Left lobe of liver (tissue), 2 donors: ENCODE data around the gene LAMC3. TPM values are rescaled to one million over a fixed set of nuclear protein-coding genes. Genes with fewer than 3 reads are reported as not detected.

Experiments
- ATAC-seq: fragments of 200-7000 bp; cut with Tn5 transposase; one replicate; pipeline ENCODE4 v1.9.1; 2020; ENCODE audit warnings: mild to moderate bottlenecking, moderate library complexity
- DNase-seq: peaks from one replicate; pipeline ENCODE4 v3.0.0-alpha.2; 2020; ENCODE audit warnings: low spot score
- total RNA-seq: library from RNA; stranded (reverse); gene quantifications from one replicate; pipeline ENCODE4 v1.2.1, GENCODE V29; 2021
- donor health status: DM: no; HTN: no; CAD: no; lungs with moderate emphysema.
- donor health status: DM: no; HTN: yes; CAD: no.

Gene LAMC3
- total RNA-seq, 1 donor from 2014 or later = 7.1 TPM

DNA sequence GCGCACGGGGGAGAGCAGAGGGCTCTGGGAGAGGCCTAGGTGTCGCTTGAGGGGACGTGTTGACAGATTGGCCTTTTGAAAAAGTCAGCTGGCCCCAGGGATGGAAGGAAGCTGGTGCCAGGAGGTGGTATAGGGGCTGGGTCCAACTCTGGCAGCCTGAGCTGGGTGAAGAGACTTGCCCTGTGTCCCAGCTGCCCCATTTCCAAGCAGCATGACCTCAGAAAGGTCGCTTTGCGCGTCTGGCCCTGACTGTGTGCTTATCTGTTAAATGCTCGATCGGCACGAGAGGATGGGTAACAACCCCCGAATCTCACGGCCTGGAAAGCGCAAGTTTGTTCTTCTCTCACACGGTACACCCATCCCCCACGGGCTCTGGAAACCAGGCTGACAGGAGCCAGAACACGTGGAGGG, 31.2 kb upstream of the LAMC3 start:
- no peak for ATAC-seq
- no peak for DNase-seq

DNA sequence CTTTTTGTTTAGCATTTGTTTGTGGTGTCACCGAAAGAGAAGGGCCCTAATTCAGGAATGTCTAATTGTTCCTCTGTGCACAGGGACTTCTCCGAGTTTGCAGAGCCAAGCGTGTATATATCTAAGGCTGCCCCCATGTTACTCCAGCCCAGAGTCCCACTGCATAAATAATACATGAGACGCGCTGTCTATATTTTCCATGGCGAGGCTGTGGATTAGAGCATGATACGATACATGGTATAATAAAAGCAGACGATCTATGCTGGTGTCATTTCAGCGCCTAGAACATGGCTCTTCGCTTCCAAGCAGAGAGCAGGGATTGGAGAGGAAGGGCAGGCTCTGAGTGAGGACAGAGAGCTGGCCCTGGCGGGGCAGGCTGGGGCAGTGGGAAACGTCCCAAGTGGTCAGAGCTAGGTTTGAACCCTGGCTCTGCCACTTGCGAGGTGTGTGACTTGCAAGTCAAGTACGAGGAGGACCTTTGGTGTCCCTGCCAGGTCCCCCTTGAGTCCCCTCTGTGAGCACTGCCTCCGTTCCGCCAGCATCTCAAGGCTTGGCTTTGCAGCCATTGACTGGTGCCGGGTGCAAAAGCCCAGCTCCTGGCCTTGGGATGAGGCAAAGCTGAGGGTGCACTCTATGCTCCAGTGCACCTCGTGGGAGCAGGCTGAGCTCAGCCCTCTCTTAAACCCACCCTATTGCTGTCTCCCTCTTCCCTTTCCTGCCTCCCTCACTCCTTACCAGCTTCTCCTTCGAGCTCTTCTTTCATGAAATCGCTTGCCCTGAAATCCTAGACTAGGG, 29.2 kb upstream of the LAMC3 start:
- DNase-seq (no peak), ATAC-seq (no peak)

DNA sequence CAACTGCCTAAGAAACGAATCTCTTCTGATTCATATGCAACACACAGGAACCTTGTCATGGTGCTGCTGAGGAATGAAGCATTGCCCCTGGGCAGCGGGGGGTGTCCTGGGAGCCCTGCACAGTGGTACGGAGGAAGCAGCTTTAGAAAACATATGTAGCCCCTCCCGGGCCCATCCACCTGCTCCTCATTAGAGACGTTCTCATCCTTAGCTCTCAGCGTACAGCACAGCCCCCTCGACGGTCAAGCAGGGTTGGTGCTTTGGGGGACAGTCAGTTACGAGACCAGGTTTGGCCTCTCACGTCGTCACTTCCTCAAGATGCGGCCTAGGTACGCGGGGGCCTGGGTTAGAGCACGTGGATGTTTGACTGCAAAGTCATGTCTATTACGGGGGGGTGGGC, 28.4 kb upstream of the LAMC3 start:
- ATAC-seq (no peak), DNase-seq (no peak)

DNA sequence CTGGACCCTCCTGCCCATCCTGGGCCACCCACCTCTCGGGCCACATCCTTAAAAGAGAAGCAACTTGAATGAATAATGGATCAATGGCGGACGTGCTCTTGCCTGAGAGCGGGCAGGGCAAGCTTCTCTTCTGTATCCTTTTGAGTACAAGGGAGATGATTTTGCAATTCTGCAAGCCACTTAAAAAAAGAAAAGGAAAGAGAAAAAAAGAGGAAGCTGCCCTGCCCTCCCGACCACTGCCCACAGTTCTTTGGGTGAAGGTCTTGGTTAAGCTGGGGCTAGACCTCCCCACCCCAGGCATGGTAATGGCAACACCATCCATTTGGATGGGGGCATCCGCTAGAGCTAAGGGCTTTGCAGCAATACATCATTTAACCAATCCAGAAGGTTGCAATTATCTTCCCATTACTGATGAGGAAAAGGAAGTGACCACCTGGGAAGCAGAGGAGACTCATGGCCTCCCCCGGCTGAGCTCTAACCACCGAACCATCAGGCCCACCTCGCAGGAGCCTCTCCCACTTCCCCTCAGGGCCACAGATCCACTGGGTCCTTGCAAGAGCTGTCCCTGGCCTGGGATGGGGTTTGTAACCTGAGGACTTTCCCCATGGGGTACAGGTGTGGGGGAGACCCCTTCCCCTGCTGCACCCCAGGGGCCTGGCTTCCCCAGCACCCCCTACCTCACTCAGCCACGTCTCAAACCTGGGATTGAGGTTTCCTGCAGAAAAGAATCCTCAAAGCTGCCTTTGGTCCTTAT, 27.8 kb upstream of the LAMC3 start:
- ATAC-seq = no peak
- no peak for DNase-seq

DNA sequence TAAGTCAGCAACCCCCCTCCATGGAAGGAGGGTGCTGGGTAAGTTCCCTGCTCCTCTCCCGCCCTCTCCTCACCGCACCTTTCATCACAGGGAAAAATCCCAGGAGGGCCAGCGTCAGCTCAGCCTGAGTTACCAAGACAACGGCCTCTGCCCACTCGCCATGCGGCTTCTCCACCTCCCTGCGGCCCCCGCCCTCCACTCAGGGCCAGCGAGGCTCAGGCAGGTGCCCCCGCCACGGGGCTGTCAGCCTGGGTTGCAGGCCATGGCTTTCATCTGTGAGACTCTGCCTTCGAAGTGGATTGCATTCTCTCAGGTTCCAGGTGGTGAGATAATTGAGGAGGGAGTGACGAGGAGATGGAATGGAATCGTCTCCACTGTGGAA, 27.2 kb upstream of the LAMC3 start:
- no peak for ATAC-seq
- no peak for DNase-seq

DNA sequence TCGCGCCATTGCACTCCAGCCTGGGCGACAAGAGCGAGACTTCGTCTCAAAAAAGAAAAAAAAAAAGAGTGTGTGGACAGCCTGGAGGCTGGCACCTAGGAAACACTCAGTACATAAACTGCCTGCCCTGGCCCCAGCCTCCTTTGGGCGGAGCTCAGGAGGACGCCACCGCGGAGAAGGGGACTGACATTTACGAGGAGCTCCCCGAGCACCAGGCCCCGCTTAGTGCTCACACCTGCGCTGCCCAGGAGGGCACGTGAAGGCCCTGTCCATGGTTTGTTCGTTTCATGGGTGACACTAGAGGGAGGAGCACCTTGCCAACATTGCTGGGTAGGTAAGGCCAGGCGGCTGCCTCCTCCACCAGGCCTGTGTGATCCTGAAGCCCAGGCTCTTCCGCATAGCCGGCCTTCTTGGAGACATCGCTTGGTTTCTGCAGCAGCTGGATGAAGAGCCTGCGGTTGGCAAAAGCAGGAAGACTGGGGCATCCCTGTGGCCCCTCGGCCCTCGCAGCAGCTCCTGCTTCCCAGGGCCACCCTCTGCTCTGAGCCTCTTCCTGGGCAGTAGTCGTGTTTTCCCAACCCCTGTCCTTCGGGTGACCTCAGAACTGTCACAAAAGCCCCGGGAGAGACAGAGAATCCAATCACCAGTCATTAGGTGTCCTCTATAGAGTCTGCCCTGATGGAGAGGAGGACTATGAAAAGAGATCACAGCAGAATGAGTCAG, 26.2 kb upstream of the LAMC3 start:
- DNase-seq (no peak), ATAC-seq (no peak)

DNA sequence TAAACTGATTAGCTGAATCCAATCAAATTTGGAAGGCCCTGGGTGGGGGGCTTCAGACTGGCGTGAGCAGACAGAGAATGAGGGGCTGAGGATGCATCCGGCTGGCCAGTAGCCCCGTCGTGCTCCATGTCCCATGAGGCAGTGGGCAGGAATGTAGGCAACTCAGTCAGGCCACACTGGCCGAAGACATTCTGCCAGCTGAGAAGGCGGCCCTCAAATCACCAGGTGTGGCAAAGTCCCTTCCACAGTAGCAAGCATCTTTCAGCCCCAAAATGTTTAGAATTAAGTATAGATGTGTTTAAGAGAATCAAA, 25.7 kb upstream of the LAMC3 start:
- ATAC-seq = no peak
- DNase-seq = no peak

DNA sequence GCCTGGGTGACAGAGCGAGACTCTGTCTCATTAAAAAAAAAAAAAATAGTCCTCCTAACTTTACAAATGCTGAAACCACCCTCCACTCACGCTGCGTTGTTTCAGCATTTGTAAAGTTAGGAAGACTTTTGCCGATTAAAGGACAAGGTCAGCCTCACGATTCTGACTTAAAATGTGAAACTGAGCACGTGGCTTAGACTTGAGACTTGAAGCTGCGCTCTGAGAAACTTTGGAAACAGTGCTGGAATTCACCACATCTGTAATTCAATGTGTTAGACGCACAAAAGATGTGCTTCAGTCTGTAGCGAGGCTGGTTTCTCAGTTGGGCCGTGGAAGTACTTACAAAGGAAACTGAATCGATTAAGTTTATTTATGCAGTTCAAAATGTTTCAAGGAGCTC, 25.0 kb upstream of the LAMC3 start:
- ATAC-seq (no peak), DNase-seq (no peak)

DNA sequence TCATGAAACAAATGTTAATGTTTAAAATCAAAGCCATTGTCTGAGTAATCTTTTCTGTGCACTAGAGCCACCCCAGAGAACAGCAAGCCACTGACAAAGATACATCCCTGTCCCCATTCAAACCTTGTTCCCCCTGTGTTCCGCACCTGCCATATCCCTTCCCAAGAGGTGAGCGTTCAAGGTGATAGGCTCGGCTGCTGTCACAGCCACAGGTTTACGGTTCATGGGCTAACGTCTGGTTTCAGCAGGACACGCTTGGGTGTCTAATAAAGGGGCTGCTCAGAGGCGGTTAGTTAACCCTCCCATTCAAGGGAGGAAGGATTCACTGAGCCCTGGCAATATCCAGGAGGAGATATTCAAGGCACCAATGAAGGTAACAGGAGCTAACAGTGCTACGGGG, 24.5 kb upstream of the LAMC3 start:
- no peak for DNase-seq
- ATAC-seq = no peak

DNA sequence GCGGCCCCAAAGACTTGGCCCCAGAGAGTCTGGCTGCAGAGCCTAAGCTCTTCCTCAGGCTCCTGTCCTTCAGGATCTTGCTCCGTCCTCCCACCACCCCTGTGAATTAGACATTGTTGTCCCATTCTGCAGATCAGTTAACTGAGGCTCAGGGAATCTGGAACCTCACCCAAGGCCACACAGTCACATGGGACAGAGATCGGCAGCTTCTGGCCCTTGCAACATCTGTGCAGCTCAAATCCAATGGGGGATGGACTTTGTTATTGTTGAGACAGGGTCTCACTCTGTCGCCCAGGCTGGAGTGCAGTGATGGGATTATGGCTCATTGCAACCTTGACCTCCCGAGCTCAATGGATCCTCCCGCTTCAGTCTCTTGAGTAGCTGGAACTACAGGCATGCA, 23.9 kb upstream of the LAMC3 start:
- no peak for DNase-seq
- no peak for ATAC-seq

DNA sequence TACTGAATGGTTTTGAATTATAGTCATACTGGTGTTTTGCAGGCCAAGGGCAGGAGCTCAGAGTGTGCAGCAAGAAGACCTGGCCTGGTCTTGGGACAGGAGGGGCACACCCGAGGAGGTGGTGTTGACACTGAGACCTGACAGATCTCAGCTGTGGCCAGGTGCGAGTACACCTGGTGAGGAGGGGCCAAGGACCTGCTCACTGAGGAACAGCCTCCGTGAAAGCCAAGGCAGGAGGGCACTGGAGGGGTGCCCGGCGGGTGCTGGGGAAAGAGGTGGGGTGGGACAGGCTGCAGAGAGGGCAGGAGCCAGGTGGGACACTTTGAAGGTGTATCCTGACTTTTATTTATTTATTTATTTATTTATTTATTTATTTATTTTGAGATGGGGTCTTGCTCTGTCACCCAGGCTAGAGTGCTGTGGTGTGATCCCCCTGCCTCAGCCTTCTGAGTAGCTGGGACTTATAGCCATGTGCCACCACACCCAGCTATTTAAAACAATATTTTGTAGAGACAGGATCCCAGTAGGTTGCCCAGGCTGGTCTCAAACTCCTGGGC, 23.3 kb upstream of the LAMC3 start:
- ATAC-seq (no peak), DNase-seq (no peak)

DNA sequence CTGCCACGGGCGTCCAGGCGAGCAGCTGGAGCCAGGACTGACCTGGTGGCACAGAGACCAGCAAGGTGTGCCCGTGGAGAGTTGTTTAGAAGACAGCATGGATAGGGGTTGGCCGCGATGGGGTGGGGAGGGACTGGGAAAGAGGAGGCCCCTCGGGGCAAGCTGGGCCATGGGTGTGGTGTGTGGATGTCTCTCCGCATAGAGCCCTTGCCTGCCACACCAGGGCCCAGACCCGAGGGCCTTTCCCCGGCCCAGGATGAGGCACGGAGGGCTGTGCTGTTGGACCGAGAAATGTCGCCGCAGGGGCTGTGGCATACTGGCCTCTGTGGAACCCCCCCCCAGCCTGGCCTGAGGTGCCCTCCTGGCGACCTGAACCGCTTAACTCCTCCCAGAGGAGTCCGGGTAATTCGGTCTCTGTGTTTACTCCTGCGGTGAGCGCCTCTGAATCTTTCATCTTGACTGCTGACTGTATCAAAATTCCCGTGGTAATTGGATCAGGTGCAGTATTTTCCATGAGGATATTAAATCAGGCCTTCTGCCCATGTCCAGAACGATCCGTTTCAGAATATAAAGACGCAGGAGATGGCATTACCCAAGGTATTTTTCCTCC, 22.5 kb upstream of the LAMC3 start:
- ATAC-seq (no peak), DNase-seq (no peak)

DNA sequence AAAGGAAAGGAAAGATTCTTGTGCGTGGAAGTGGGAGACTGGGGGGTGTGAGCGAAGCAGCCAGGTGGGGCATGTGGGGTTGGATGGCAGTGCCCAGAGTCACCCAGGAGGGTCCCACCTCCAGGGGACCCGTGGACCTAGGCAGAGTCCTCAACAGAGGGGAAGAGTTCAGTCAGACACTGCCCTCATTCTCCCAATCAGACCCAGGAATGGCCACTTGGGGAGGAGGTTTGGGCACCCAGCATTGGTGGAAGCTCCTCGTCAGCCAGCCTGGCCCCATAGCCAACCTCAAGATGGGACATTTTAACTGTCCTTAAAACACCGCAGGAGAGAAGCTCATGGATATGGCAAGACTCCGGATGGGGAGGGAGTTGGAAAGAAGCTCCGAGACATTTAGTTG, 21.9 kb upstream of the LAMC3 start:
- DNase-seq (no peak), ATAC-seq (no peak)

DNA sequence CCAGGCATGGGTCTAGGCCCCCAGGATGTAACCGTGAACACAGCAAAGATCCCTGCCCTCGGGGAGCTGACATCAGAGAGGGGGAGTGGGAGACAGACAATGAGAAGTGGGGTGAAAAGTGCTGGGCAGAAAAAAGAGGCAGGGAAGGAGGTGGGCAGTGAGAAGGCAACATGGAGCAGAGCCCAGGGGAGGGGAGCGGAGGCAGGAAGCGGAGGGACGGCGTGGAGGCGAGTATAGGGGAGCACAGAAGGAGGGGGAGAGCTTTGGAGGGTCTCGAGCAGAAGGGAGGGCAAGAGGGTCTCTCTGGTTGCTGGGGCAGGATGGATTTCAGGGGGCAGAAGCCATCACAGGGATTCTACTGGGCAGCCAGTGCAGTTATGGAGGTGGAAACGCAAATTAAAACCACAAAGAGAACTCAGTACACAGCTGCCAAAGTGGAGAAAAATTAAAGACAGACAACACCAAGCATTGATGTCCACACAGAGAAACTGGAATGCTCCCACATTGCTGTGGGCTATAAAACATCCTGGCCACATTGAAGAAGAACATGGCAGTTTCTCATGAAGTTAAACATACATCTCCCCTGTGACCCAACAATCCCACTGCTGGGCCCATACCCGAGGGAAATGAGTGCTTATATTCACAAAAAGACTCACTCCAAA, 21.1 kb upstream of the LAMC3 start:
- DNase-seq (no peak), ATAC-seq (no peak)

DNA sequence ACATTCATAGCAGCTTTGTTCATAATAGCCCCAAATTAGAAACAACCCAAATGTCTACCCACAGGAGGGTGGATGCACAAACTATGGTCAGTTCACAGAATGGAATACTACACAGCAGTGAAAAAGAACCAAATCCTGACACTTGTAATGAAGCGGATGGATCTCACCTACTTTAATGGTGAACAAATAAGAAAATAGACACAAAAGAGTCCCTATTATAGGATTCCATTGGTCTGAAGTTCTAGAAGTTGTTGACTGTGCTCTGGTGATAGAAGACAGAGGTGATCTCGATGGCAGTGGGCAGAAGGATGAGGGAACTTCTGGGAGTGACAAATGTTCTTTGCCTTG, 20.6 kb upstream of the LAMC3 start:
- DNase-seq (no peak), ATAC-seq (no peak)

DNA sequence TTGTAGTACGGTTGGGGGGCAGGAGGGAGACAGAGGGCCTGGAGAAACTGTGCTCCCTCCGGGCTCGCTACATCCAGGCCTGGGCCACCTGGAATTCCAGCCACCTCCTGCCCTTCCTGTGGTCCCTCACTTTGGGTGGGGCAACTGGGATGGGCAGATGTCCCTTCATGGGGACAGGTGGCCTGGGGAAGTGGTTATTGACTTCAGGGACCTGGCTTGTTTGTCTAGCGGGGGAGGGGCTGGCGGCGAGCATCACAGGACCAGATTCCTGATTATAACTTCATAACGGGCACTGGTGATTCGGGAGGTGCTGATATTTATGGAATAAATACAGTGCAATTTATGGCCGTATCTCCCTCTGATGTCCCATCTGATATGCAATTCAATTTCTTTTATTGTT, 20.1 kb upstream of the LAMC3 start:
- ATAC-seq = no peak

DNA sequence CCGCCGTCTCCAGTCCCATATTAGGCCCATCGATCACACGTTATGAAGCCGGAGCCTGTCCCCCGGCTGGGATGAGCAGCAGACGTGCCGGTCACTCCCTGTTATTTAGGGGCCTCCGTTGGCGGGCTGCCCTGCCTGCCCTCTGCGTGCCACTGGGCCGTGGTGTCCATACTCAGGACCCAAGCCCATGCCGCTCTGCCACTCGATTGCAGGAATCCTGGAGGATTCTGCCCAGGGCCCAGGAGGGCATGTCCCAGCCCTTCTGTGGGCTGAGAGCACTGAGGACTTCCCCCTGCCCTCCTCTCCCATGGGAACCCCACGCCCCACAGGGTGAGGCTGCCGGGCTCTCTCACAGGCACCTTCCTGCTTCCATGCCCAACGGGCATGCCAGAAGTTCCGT, 19.6 kb upstream of the LAMC3 start:
- DNase-seq (no peak), ATAC-seq (no peak)

More for the DNA sequence above, 20.1 kb upstream of the LAMC3 start:
- no peak for DNase-seq

DNA sequence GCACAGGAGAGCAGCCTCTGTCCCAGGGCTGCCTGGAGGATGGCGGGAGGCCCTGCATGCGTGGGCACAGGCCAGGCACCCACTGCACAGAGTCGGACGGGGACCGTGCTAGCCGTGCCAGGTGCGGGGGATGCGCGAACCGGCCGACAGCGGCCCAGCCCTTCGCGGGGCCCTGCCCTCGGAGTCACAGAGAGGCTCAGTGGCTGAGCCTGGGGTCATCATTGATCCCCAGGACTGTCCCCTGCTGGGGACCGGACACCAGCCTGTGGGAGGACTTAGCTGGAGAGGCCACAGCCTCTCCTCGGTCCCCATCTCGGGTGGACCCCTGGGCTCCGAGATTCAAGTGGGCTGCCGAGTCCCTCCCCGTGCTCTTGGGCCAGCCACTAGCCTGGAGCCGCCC, 19.1 kb upstream of the LAMC3 start:
- ATAC-seq (no peak), DNase-seq (no peak)

DNA sequence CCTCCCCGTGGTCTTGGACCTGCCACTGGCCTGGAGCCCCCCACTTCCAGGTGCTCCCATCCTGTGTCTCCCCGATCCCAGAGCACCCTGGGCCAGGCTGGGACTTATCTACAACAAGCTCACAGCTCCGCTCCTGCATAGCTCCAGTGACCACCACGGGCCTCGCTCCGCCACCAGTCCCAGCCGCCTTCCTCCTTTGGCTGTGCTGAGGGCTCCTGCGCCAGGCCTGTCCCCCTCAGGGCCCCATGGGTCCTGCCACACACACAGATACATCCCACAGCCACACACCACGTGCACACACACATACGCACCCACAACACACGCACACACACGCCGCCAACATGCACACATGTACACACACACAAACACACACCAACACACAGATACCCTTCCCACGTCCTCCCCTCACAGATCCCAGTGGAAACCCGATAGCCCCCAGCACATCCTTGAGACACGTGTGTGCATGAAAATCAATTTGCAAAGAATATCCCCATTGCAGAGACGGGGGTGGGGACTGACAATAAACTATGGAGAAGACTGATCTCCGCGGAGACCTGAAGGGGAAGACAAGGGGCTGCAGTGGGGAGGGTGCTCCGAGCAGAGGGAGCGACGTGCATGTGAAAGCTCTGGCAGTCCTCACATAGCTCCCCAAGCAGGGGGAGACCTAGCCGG, 18.5 kb upstream of the LAMC3 start:
- DNase-seq (no peak), ATAC-seq (no peak)

DNA sequence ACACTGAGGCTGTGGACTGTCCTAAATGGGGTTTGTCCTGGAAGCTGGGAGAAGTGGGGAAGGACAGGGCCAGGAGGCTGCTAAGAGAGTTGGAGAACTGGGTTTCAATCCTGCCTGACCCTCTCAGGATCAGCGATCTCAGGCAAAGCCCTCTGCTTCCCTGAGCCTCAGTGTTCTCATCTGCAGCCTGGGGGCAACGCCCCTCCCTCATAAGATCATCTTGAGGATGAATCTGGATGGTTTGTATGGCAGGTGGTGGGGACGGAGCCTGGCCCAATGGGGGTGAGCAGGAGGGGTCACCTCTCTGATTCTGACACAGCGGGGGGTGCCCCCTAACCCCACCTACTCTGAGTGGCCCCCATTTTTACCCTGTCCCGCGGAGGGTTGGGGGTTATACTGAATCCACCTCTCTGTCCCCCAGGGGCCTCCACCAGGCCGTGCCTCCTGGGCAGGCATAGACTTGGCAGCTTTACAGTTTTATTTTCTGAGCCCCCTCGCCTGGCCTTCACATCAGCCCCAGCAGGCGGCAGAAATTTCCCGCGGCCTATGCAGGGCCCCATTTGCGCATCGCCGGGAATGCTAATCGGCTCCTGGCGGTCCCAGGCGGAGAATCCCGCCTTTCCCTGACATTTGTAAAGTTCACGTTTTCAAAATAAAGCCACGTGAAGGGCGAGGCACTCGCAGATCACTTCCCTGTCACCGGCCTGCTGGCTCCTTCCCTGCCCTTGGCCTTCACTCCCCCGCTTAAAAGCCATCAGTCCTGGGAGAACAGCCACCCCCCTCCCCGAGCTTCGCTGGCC, 17.8 kb upstream of the LAMC3 start:
- ATAC-seq = no peak
- DNase-seq = no peak
